ENCODE data around the gene KRT85.

- TF ChIP-seq CTCF (IDR thresholded peaks at IDR 0.05), result no peak
- TF ChIP-seq POLR2A (IDR thresholded peaks at IDR 0.05), result no peak
These were observed 13.1 kb downstream of the KRT85 start for GRCh38 chr12:52354200-52354599.
